Endothelial cell of umbilical vein (primary cell): Measurements from ENCODE around the gene CENPB. TPM values are rescaled to one million over a fixed set of nuclear protein-coding genes. Genes with fewer than 3 reads are reported as not detected.

Experiments used
- BruUV-seq: library from RNA; stranded (reverse); fragments of 400-500 nt; replicated peaks from 2 replicates; lab custom pipeline; 2021; lab: Mats Ljungman, UMichigan
- CTCF ChIA-PET: fragments of 300-600, 350-600 bp; sonication (Branson Sonifier 250); formaldehyde crosslinking; loops from one replicate; lab custom pipeline; 2021; ENCODE audit warnings: antibody characterized with exemption, inconsistent platforms; lab: Charles Lee
- POLR2A ChIA-PET: fragments of 300-600, 350-600 bp; sonication (Branson Sonifier 250); formaldehyde crosslinking; loops from one replicate; lab custom pipeline; 2021; ENCODE audit warnings: antibody characterized with exemption, inconsistent platforms; lab: Charles Lee
- DNase-seq: peaks from one replicate; pipeline ENCODE4 v3.0.0-alpha.2; 2011; ENCODE audit warnings: low read depth, low spot score
- FAIRE-seq: peaks from 2 replicates; lab custom pipeline; 2011; peaks lifted over from hg19 to GRCh38; lab: Jason Lieb, UNC
- H2AFZ ChIP-seq: 2 replicates; pipeline ENCODE4 v1.6.0; 2012; ENCODE audit warnings: low read depth, low read length, control low read depth, inconsistent platforms
- H3K27ac ChIP-seq: 2 replicates; pipeline ENCODE4 v1.5.1; 2011; ENCODE audit warnings: low read depth, mild to moderate bottlenecking, control low read depth, low read length, moderate library complexity; ENCODE audit not compliant: insufficient read depth
- H3K27me3 ChIP-seq, 2 experiments: 2 replicates each; pipeline versions ENCODE4 v1.6.0 to v1.6.1; 2011; ENCODE audit warnings: low read length in 2 of 2, mixed read lengths in 1 of 2; ENCODE audit not compliant: control insufficient read depth in 2 of 2, insufficient read depth in 2 of 2
- H3K36me3 ChIP-seq, 2 experiments: 2 replicates in 1 of 2; 3 replicates in 1 of 2; pipeline ENCODE4 v1.5.1; 2011; ENCODE audit warnings: low read length in 2 of 2, mild to moderate bottlenecking in 1 of 2, moderate library complexity in 1 of 2; ENCODE audit not compliant: control insufficient read depth in 2 of 2, insufficient read depth in 2 of 2; ENCODE audit errors: extremely low read depth in 1 of 2
- H3K4me1 ChIP-seq: 3 replicates; pipeline ENCODE4 v1.5.1; 2011; ENCODE audit warnings: mild to moderate bottlenecking, low read length; ENCODE audit not compliant: control insufficient read depth, insufficient read depth; ENCODE audit errors: extremely low read depth
- H3K4me2 ChIP-seq: 2 replicates; pipeline ENCODE4 v1.6.1; 2011; ENCODE audit warnings: low read length, control low read depth, mixed read lengths; ENCODE audit not compliant: insufficient read depth
- H3K4me3 ChIP-seq, 3 experiments: fragments of 200-600 bp in 1 of 3; sonication (generic), shearing (Covaris generic) in 1 of 3; replicated peaks in 1 of 3; 2 replicates each; pipeline ENCODE4 v1.5.1; 2011 to 2016; ENCODE audit warnings: control low read depth in 3 of 3, low read length in 3 of 3, mild to moderate bottlenecking in 2 of 3, inconsistent platforms in 1 of 3, low read depth in 1 of 3, moderate library complexity in 1 of 3; ENCODE audit not compliant: insufficient read depth in 1 of 3
- H3K79me2 ChIP-seq: 2 replicates; pipeline ENCODE4 v1.6.0; 2012; ENCODE audit warnings: low read length, inconsistent platforms; ENCODE audit not compliant: control insufficient read depth, insufficient read depth
- H3K9ac ChIP-seq: replicated peaks from 2 replicates; pipeline ENCODE3; 2011; ENCODE audit warnings: low read length, control low read depth; ENCODE audit not compliant: insufficient read depth; ENCODE audit errors: extremely low read depth
- H3K9me1 ChIP-seq: replicated peaks from 3 replicates; pipeline ENCODE4 v1.6.0; 2011; ENCODE audit warnings: mild to moderate bottlenecking, low read length; ENCODE audit not compliant: control insufficient read depth, insufficient read depth; ENCODE audit errors: extremely low read depth
- H3K9me3 ChIP-seq: replicated peaks from 2 replicates; pipeline ENCODE4 v1.5.1; 2012; ENCODE audit warnings: low read length, inconsistent platforms; ENCODE audit not compliant: control insufficient read depth, insufficient read depth
- H4K20me1 ChIP-seq: replicated peaks from 2 replicates; pipeline ENCODE3; 2011; ENCODE audit warnings: mild to moderate bottlenecking, low read length; ENCODE audit not compliant: control insufficient read depth, insufficient read depth; ENCODE audit errors: extremely low read depth
- EZH2 ChIP-seq: IDR thresholded peaks from 2 replicates; pipeline ENCODE4 v1.6.1; 2012; ENCODE audit warnings: borderline replicate concordance, low read depth, mild to moderate bottlenecking, moderate library complexity, low read length, inconsistent platforms; ENCODE audit not compliant: severe bottlenecking
- FOS ChIP-seq: IDR thresholded peaks from 2 replicates; pipeline ENCODE4 v1.6.1; 2011; ENCODE audit warnings: mild to moderate bottlenecking, low read length, moderate library complexity, borderline replicate concordance; ENCODE audit not compliant: insufficient read depth
- GATA2 ChIP-seq: IDR thresholded peaks from 2 replicates; pipeline ENCODE4 v1.7.0; 2011; ENCODE audit warnings: low read depth, mild to moderate bottlenecking, moderate library complexity, mixed read lengths, low read length; ENCODE audit not compliant: insufficient read length, insufficient read depth
- JUN ChIP-seq: IDR thresholded peaks from 2 replicates; pipeline ENCODE4 v1.6.1; 2011; ENCODE audit warnings: borderline replicate concordance, low read depth; ENCODE audit not compliant: insufficient read length, insufficient read depth
- MYC ChIP-seq: IDR thresholded peaks from one replicate; pipeline ENCODE4 v1.6.1; 2011; ENCODE audit warnings: mild to moderate bottlenecking, low read depth, low read length
- POLR2A ChIP-seq: IDR thresholded peaks from 2 replicates; pipeline ENCODE4 v1.6.1; 2012; ENCODE audit warnings: low read depth, mild to moderate bottlenecking, control low read depth, low read length
- POLR2AphosphoS5 ChIP-seq: IDR thresholded peaks from 2 replicates; pipeline ENCODE4 v1.6.1; 2012; ENCODE audit warnings: low read depth, mild to moderate bottlenecking, control low read depth, low read length, moderate library complexity; ENCODE audit not compliant: insufficient read depth
- dilution Hi-C: fragments of 300-500 bp; cut with MboI; formaldehyde crosslinking; loops from one replicate; pipeline ENCODE4 v1.15.0; 2019; ENCODE audit warnings: low sequenced_read_pairs; ENCODE audit not compliant: extremely low pct_ligation_motif_present
- intact Hi-C: fragments of 100-400 bp; cut with micrococcal nuclease; formaldehyde crosslinking; loops from one replicate; pipeline ENCODE4 v1.10.0; 2022
- polyA plus RNA-seq, 4 experiments: library from polyadenylated mRNA; depleted of rRNA in 3 of 4; stranded (reverse) in 3 of 4; unstranded in 1 of 4; fragments of >200 nt; gene quantifications; 2 replicates each; pipeline versions ENCODE4 v1.2.1 to v1.2.3, GENCODE V29; 2011 to 2012; ENCODE audit warnings: missing spikeins in 1 of 4
- total RNA-seq: library from RNA; stranded (reverse); gene quantifications from 2 replicates; pipeline ENCODE4 v1.2.3, GENCODE V29; 2021
- TF ChIP-seq, protein P1 (sequence below), 2 donors: IDR thresholded peaks; 1 replicate in 1 of 2; 2 replicates in 1 of 2; pipeline ENCODE4 v1.5.1; 2011; ENCODE audit warnings: low read length in 2 of 2, mild to moderate bottlenecking in 2 of 2, moderate library complexity in 2 of 2, control low read depth in 1 of 2, inconsistent platforms in 1 of 2, low read depth in 1 of 2; ENCODE audit not compliant: insufficient read depth in 1 of 2; ENCODE audit errors: extremely low read depth in 1 of 2
- TF ChIP-seq, protein P2 (sequence below): IDR thresholded peaks from 2 replicates; pipeline ENCODE4 v1.6.1; 2011; ENCODE audit not compliant: insufficient read depth, insufficient read length

The CENPB gene
- total and polyA plus RNA-seq, 2 donors (not counting 3 experiments of a cell fraction or from before 2014, with no cell fraction given), result 30.4 to 90.3 TPM

DNA sequence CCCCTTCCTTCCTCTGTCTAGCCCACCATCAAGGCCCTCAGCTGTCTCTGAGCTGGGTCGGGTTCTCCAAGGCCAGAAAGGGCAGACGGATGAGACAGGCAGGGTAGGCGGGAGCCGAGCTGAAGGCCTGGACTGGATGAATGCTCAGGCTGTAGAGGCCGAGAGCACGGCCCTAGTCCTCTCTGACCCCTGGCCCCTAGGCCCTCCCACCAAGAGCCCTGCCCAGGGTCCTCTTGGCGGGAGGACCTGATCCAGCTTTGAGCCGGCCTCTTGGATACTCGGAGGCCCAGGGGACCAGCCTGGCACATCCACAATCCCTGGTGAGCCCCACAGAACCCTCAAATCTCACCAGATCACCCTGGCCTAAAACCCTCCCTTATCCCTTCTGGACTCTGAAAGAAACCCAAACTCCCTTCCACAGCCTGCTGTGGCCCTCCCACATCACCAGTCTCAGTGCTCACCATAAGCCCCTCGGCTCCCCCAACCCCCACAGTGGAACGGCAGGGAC, 27.2 kb downstream of the CENPB start:
- no peaks in the 10 kb centered on the region for H4K20me1 ChIP-seq
- intact Hi-C loops (no loop called here), dilution Hi-C loops (no loop called here)
- H3K4me1 ChIP-seq, result no peaks in the 10 kb centered on the region
- TF ChIP-seq POLR2AphosphoS5, result no peak
- TF ChIP-seq POLR2A, result no peak
- TF ChIP-seq MYC, result no peak
- TF ChIP-seq, protein P1, sequence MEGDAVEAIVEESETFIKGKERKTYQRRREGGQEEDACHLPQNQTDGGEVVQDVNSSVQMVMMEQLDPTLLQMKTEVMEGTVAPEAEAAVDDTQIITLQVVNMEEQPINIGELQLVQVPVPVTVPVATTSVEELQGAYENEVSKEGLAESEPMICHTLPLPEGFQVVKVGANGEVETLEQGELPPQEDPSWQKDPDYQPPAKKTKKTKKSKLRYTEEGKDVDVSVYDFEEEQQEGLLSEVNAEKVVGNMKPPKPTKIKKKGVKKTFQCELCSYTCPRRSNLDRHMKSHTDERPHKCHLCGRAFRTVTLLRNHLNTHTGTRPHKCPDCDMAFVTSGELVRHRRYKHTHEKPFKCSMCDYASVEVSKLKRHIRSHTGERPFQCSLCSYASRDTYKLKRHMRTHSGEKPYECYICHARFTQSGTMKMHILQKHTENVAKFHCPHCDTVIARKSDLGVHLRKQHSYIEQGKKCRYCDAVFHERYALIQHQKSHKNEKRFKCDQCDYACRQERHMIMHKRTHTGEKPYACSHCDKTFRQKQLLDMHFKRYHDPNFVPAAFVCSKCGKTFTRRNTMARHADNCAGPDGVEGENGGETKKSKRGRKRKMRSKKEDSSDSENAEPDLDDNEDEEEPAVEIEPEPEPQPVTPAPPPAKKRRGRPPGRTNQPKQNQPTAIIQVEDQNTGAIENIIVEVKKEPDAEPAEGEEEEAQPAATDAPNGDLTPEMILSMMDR (IDR thresholded peaks at IDR 0.05; ENCODE audit: extremely low read depth in 1 of 2, insufficient read depth in 1 of 2, low read depth in 1 of 2, low read length in 2 of 2), result no peak
- TF ChIP-seq GATA2, result no peak
- no peak for TF ChIP-seq JUN
- TF ChIP-seq FOS, result no peak
- TF ChIP-seq EZH2, result no peak
- TF ChIP-seq, protein P2, sequence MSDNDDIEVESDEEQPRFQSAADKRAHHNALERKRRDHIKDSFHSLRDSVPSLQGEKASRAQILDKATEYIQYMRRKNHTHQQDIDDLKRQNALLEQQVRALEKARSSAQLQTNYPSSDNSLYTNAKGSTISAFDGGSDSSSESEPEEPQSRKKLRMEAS, result no peak
- H3K79me2 ChIP-seq, result no peaks in the 10 kb centered on the region
- peaks cover 0 to 9% of the 10 kb centered on the region in 2 experiments for H3K36me3 ChIP-seq
- no peaks in the 10 kb centered on the region for H3K9me3 ChIP-seq
- no peak overlapping the region for H3K4me2 ChIP-seq
- no peak overlapping the region for H3K9ac ChIP-seq
- no peaks in the 10 kb centered on the region for H3K9me1 ChIP-seq
- FAIRE-seq (no peak), DNase-seq (no peak)
- ChIA-PET CTCF (interaction anchor here (1.2 to 2.7 kb wide), 5 partner anchors 9 to 196 kb away, joined by 3 to 7 read pairs (median 4); partner anchors contain the start of gene ADISSP), POLR2A (no interaction called here)
- BruUV-seq, result no TSS peak
- no peak overlapping the region for H3K27ac ChIP-seq
- H2AFZ ChIP-seq, result no peak overlapping the region
- no peaks in the 10 kb centered on the region for H3K27me3 ChIP-seq
- no peak overlapping the region for H3K4me3 ChIP-seq
